PC-3 (cell line): ENCODE results near the gene APBA2.

ENCODE experiments used
- CTCF ChIP-seq: fragments of 300-600 bp; sonication (generic); conservative IDR thresholded peaks from 2 replicates; pipeline ENCODE4 v1.5.1; 2017; ENCODE audit warnings: antibody characterized with exemption, low read depth, mild to moderate bottlenecking, low read length
- EZH2 ChIP-seq: fragments of 300-600 bp; sonication (generic); IDR thresholded peaks from one replicate; pipeline ENCODE4 v1.6.1; 2017; ENCODE audit warnings: antibody characterized with exemption, mild to moderate bottlenecking, low read length; ENCODE audit not compliant: unreplicated experiment
- EZH2phosphoT487 ChIP-seq: fragments of 300-600 bp; sonication (generic); IDR thresholded peaks from 2 replicates; pipeline ENCODE4 v1.6.1; 2018; ENCODE audit warnings: mild to moderate bottlenecking, antibody characterized with exemption, low read length, borderline replicate concordance

GRCh38 chr15:29110733-29111132 is 225.0 kb downstream of the APBA2 start:
- TF ChIP-seq EZH2 (no peak), CTCF (no peak), EZH2phosphoT487 (no peak)
